GM21786 (cell line): ENCODE measurements around the gene LRRC25.
A peak's percentile ranks its signal among the peaks of the same experiment; 100 is the strongest.

ENCODE experiments used
- ATAC-seq: cut with Tn5 transposase; IDR thresholded peaks from one replicate; pipeline ENCODE4 v1.9.1; 2021; ENCODE audit not compliant: unreplicated experiment

The LRRC25 gene

DNA sequence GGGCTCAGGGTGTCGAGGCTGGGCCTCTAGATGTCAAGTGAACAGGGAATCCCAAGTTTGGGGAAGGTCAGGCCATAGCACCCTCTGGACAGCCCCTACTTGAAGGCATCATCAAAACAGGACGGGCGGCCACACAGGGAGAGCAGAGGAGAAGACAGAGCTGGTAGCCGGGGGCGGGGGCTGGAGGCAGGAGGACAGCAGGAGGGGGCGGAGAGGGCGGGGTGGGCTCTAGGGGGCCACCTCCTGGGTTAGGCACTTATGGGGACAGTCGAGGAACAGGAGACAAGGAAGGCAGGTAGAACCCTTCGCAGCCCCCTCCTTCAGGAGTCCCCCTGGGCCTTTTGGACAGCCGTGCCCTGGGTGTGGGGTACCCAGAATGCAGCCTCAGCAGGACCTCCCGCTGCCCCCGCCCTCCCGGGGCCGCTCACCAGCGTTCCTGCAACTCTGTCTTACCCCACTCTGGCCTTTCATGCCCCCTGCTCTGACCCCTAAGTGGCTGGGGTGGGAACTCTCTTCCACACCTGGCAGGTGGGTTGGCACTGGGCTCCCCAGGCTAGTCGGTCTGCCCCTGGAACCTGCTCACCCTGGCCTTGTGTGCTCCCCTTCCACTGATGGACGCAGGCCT, 27.6 kb upstream of the LRRC25 start:
- ATAC-seq, result no peak

DNA sequence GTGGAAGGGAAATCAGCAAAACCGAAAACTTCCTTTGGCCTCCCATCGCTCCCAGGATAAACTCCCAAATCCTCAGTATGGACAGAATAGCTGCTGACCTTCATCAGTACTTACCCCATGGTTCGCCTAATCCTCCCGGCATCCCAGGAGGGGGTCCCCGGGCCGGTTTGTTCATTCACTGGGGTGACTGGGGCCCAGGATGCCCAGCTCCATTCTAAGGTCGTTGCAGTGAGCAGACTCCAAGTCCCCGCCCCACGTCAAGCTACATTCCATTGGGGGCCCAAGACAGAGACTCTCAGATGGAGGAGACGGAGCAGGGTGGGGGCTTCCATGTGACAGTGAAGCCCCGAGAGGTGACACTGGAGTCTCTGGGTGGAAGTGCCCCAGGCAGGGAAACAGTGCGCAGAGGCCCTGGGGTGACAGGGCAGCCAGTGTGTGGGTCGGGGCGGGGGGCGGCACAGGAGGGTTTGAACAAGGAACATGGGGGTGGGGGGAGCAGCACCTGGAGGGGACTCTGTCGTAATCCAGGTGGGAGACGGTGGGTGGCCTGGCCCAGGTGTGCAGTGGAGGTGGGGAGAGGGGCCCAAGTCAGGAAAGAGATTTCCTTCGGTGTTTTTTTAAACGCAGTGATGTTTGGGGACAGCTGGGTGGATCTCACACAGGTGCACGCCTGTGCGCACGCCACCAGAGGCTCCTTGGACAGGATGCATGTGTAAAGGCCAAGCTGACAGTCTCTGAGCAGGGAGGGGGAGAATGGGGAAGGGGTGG, 26.9 kb upstream of the LRRC25 start:
- ATAC-seq, result no peak

DNA sequence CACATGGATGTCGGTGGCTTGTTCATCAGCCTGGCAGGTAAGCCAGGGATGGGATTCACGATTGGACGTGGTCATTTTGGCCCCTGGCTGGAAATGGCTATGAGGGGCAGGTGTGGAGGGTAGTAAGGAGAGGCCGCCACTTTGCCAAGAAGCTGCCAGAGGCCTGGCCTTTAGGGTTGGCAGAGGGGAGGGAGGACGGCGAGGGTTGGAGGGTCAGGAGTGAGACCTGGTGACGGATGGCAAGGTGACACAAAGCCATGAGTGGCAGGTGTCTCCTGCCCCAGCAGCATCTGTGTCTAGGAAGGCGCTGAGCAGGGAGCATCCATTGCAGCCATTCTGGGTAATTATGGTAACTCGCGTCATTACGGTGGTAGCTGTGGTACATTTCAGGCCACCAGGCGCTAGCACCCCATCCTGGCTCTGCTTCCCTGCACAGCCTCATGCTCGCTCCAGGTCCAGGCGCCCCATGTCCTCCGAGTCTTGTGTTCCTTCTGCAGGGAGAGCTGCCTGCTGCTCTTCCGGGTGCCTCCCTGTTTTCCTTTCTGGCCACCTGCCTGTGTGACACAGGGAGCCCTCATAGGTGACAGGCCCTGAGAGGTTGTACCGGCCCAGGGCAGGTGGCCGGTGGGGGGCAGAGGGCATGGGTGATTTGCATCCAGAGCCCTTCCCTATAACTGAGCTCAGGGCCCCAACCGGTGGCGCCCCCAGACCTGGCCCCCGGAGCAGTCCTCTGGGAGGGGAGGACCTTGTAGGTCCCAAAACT, 26.0 kb upstream of the LRRC25 start:
- no peak for ATAC-seq

DNA sequence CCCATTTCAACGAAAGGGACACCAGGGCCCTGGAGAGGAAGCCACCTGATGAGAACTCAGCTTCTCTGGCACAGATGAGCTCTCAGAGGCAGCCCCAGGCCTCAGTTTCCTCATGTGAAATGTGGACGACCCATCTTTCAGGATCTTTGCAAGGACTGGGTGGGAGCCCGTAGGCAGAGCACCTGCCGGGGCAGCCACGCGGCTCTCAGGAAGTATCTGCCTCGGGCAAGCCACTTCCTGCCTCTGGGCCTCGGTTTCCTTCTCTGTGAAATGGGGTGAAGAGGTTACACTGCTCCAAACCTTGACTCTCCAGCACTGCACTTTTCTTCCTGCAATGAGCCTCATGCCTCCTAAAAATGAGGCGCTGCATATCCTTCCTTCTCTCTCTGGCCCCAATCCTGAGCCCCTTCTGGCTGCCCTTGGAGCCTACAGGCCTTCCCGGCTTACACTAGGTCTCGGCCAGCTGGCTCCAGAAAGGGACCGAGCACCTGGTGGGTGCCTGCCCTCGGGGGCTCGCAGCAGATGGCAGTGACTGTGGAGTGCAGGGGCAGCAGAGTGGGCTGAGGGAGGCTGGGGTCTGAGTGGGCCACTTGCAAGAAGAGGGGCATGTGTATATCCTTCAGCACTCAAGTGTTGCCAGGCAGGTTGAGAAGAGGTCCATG, 25.2 kb upstream of the LRRC25 start:
- ATAC-seq, result no peak

DNA sequence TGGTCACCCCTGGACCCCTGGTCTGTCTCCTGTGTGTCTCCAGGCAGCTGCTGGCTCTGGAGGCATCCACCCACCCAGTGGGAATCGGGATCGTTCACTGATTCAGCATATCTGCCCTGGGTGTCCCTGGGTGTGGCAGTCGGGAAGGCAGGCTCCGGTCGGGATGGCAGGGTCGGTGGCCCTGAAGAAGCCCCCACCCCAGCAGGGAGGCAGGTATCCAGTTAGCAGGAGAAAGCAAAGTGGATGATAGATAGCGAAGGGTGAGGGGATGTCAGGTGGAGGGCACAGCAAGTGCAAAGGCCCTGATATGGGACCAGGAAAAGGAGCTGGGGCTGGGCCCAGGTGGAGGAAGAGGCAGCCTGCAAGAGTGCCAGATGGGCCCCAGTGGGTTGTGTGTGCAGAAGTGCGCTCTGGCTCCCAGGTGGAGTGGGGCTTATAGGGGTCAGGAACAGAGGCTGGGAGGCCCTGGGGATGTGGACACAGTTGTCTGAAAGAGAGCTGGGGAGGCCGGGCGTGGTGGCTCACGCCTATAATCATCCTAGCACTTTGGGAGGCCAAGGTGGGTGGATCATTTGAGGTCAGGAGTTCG, 24.0 kb upstream of the LRRC25 start:
- no peak for ATAC-seq

DNA sequence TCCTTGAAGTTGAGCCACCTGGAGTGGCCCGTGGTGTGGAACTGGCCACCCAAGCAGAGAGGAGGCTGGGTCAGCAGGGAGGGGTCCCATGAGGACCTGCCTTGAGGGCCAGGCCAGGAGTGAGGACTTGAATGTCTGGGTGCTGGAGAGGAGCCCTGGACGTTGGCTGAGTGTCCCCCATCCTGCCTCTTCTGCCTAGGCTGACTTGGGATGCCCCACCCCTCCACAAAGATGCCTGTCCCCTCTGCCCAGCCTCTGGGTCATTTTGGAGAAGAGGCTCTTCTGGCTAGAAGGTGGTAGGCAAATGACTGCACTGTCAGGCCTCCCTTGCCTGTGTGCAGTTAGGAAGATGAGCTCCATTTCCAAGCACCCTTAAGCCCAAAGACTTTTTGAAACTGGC, 23.5 kb upstream of the LRRC25 start:
- ATAC-seq, result no peak

DNA sequence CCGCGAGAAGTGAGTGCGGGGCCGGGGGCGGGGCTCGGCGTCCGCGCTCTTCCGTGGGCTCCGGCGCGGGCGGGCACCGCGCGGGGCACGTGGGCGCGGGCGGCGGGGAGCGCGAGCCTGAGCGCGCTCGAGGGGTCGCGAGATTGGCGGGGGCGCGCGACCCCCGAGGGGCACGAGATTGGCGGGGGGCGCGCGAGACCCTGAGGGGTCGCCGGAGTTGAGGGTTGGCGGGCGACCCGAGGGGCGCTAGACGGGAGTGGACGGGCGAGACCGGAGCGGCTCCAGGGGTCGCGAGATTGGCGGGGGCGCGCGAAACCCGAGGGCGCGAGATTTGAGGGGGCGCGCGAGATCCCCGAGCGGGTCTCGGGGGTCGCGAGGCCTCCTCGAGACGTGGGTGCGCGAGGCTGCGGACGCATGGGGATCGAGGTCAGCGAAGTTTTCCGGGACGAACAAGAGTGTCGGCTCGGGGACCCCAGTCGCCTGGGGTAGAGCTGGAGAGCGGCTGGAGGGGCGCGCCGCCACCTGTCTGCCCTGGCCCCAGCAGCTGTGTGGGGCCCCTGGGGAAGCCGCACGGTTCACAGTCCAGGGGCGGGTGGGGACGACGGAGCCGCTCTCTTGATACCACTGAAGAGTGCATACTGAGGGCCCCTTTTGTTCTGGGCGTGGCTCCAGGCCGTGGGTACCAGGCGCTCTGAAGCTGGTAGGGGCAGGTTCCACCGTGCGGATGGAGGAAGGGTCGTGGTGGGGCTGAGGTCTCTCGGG, 22.5 kb upstream of the LRRC25 start:
- ATAC-seq, result no peak

DNA sequence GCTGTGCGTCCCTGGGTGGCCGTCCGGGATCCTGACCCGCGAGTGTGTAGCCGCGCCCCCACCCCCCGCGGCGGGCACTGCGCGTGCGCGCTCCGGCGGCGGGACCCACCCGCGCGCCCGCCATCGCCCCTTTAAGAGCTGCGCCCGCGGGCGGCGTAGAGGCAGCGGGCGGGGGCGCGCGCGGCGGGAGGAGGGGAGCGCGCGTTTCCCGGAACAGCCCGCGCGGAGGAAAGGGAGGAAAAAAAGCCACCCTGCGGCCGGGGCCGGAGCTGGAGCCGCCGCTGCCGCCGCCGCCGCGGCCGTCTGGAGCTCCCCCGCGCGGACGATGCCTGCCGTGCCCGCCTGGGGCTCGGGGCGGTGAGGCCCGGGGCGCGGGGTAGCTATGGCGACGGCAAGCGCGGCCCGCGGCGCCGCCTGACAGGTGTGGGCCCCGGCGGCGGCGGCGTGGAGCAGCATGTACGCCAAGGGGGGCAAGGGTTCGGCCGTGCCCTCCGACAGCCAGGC, 21.8 kb upstream of the LRRC25 start, which contains the start of gene SSBP4:
TSS of gene SSBP4 (plus strand) at position 204 of the 504 bp plus-strand sequence. CDS start at position 455, 251 bp downstream.
- ATAC-seq, result no peak

DNA sequence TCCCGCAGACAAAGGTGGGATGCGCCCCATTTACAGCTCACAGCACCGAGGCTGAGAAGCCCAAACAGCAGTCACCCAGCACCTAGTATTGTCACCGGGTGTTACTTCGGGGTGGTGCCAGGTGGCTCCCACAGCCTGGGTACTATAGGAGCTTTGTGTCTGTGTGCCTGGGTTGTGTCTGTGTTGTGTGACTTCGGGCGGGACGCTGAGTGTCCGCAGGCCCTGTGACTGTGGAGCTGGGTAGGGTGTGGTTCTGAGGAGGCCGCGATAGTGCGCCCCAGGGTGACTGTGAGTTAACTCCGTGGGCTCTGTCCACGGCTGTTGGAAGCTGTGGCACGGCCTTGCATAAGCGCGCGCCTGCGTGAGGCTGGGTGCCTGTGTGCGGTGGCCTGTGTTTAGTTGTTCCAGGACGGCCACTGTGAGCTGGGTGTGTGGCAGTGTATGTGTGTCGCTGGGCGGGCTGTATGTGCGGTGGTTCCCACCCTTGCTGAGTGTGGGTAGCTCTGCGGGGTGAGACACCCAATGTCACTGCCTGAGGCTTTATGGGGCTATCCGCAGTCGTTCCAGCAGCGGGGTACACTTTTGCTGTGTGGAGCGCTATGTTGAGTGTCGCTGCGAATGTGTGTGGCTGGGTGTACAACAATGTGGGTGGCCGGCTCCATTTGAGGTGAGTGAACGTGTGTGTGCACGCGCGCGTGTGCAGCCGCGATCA, 21.2 kb upstream of the LRRC25 start:
- no peak for ATAC-seq

DNA sequence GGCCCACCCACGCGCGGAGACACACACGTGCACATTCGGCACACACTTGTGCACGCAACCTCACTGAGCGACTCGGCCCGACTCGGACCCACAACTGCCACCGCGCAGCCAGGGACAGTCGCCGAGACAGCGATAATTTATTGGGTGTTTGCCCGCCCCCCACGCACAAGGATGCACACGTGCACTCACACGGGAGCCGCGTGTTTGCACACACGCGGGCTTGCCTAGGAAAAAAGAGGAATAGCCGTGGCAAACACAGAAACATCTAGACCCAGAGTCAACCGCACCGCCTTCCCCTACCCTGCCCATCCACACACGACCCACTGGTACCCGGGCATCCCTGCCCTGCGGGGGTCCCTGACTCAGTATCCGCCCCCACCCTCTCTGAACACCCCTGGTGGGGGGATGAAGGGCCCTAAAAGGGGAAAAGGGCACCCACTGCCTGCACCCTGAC, 20.6 kb upstream of the LRRC25 start:
- no peak for ATAC-seq

DNA sequence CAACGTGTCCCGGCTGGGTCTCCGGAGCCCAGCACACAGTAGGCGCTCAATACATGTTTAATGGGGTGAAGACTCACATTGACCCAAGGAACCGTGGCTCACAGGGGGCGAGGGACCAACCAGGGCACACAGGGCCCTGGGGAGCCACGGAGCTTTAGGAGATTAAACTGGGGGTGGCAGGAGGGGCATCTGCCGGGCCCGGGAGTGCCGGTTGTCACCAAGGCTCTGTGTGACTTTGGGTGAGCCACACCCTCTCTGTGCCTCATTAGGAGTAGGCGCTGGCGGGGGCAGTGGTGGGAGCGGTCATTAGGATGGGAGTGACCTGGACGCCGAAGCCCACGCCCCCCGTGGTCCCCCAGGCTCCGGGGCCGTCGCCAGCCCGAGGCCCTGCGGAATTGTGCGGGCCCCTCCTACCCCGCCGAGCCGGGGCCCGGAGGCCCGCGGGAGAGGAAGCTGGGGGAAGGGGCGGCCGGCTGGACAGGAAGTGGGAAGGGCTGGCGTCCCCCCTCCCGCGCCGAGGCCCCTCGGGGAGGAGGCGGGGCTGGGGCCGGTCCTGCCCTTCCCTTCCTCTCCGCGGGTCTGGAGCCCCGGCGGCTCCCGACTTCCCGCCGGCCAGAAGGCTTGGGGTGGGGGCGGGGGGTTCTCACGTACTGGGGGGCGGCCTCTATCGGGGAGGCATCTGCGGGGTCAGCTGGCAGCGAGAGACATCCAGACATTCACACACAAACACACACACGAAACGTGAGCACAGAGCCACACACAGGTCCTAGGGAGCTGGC, 20.0 kb upstream of the LRRC25 start:
- no peak for ATAC-seq

DNA sequence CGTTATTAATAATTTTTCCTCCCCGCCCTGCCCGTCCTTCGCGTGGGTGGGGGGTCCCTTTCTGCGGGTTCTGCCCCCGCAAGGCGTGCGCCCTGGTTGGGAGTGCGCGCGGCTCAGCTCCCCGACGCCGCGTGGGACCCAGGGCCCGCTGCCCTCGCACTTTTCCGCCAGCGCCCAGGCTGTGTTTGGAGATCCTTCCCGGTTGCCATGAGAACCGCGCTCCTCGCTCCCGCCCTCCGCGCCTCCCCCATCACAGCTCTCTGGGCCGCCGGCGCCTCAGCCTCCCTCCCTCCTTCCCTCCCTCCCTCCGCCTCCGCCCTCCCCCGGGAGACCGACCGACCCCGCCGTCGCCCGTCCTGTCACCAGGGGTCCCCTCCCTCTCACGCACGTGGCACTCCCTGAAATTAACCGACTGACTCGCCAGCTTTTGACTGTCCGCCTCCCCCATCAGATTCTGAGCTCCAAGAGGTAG, 19.4 kb upstream of the LRRC25 start:
- ATAC-seq, result no peak

DNA sequence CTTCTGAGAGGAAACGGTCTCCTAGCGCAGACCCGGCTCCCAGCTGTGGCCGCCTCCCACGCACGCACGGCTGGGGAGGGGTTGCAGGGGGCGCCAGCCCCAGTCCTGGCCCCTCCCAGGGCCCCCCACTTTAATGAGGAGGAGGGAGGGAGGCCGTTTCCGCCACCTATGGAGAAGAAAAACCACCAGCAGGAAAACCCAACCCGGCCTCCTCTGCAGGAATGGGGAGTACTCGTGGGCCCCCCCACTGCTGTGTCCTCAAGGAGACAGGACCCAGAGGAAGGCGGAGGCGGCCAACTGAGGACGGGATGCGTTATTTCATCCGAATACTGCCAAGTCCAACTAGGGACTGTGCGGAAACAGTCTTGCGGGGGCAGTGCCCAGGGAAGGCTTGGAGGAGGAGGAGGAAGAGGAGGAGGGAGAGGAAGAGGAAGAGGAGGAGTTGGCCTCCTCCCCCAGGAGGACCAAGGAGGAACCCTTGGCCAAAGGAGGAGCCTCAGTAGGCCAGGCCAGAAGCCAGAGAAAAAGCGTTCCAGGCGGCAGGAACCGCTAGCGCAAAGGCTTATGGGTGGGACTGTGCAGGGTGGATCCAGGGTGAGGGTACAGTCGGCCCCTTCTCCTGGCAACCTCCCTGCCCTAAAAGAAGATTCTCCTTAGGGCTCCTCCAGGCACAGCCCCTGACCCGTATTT, 17.9 kb upstream of the LRRC25 start:
- no peak for ATAC-seq

DNA sequence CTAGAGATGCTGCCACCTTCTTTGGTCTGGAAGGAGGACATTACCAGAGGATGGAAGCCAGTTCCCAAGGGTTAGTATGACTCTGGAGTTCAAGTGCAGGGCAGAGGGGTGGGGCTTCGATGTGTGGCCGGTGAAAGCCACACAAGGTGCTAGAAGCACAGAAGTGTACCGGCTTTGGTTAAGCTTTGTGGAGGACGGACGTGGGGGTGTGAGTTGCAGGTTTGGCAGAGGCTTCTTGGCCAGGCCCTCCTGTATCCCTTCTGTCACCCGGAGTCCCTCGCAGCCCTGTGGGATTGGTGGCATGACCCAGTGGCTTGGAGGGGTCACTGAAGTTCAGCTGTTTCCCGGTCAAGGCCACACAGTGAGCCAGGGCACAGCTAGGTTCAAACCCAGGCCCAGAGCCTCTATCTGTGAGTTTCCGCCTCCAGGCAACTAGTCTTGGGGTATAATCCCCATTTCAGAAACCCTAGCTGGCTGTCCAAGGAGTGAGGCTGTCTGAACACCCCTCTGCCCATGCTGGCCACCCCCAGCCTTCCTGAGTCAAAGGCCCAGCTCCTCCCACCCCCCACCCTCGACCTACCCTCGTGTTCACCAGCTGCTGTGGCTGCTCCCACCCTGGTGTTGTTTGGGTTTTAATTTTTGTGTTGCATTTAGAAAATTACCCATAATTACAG, 17.2 kb upstream of the LRRC25 start:
- ATAC-seq, result no peak

DNA sequence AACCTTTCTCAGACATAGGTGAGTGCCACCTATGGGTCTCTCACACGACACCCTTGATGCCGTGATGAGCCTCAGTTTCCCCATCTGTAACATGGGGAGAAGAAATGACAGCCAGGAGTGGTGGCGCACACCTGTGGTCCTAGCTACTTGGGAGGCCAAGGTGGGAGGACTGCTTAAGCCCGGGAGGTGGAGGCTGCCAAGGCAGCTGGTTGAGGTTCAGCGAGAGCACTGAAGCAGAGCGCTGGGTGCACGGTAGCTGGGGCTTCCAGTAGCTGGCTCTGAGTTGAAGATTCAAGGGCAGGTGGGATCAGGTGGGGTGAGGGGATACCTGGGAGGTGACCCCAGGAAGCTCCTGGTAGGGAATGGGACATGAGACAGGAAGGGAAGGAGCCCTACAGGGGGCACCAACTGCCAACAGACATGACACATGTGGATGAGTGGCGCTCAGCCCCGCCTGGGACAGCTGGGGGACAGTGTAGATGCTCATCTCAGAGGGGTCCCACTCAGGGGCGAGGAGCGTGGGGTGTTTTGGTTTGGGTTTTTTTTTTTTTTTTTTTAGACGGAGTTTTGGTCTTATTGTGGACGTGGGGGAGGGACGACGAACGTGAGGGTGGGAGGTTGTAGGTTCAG, 15.3 kb upstream of the LRRC25 start:
- no peak for ATAC-seq

DNA sequence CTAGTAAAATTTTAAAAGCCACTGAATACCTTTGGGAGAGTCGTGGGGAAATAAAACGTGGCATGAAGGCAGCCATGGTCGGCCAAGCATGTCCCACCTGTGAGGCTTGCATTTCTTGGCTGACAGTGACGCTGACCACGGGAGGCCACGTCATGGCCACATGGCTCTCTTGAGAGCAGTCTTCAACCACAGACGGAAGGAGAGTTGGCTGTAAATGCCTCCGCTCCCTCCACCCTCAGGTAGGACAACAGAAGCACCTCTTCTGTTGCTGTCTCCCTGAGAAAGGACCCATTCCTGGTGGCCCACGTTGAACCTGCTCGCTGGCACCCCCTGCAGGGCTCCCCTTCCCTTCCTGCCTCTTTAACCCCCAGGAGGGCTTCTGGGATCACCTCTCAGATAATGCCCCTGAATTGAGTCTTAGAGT, 10.6 kb upstream of the LRRC25 start:
- peak; percentile 71 for ATAC-seq

DNA sequence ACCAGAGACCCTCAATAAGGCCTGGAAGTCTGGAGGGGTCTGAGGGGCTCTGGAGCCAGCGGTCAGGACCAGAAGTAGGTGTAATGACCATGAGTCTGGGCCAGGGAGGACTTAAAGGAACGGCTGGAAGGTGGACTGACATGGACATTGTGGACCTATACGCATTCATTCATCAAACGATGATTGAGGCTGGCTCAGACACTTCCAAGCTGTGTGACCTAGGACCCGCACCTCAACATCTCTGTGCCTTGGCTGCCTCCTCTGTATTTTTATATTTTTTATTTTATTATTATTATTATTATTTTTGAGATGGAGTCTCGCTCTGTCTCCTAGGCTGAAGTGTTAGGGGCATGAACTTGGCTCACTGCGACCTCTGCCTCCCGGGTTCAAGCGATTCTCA, 9.3 kb upstream of the LRRC25 start:
- ATAC-seq, result no peak
